ENCODE measurements around the gene RNF227. TPM values are rescaled to one million over a fixed set of nuclear protein-coding genes. Genes with fewer than 3 reads are reported as not detected.

RNF227 gene
- total RNA-seq, 1 experiment from 2014 or later: 1.1 TPM

DNA sequence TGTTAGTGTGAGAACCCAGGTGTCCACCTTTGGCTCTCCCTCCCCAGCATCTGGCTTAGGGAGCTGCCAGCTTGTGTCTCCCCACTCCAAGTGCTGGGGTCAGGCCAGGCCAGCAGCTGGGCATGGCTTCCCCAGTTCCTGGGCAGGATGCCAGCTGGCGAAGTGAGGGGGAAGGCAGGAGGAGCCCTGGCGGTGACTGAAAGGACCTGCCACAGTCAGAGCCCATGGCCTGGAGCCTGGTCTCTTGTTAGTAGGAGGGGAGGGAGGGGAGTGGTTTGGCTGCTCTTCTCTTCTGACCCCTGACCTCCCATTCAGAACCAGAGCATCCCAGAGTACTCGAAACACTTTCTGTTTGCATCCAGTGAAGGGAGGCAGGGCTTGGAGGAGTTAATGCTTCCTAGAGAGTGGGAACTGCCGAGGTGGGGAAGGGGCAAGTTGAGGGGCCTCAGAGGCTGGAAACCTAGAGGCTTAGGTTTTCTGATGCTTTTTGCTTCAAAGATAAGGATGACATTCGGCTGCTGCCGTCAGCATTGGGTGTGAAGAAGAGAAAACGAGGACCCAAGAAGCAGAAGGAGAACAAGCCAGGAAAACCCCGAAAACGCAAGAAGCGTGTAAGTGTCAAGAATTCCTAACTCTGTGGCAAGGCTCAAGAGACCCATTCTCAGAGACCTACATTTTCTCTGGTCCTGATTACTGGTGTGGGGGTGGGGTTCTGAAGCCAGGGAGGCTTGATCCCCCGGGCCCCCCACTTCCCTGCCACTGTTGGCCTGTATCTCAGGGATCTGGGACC, 26.7 kb downstream of the RNF227 start:
- POLR2A ChIA-PET (ENCODE audit: low non-redundant PET): no interaction called here
- H3K27ac ChIP-seq (ENCODE audit: low read depth, low read length, poor library complexity, severe bottlenecking): peak overlapping the region; percentile 94
- H3K27me3 ChIP-seq (replicated peaks; ENCODE audit: insufficient read depth, low read depth, low read length, poor library complexity): no peaks in the 10 kb centered on the region
- BruUV-seq (replicated peaks): no TSS peak
- intact Hi-C loops (cut with micrococcal nuclease; ENCODE audit: unreplicated experiment): loop anchor here (5.0 kb wide), 3 partner anchors 43 to 333 kb away; partner anchors contain the start of genes CNTROB, MPDU1 and TRAPPC1
- no peaks in the 10 kb centered on the region for H3K9me3 ChIP-seq (ENCODE audit: low read depth, low read length, poor library complexity, severe bottlenecking)
- H3K4me1 ChIP-seq (ENCODE audit: insufficient read depth, low read length, poor library complexity, severe bottlenecking): peaks cover 22% of the 10 kb centered on the region
- peaks cover 49% of the 10 kb centered on the region for H3K36me3 ChIP-seq (ENCODE audit: insufficient read depth, low read length, poor library complexity, severe bottlenecking)
- CTCF ChIA-PET: no interaction called here
- no peak for TF ChIP-seq EZH2 (IDR thresholded peaks at IDR 0.05; ENCODE audit: borderline replicate concordance, low read depth, low read length, poor library complexity, severe bottlenecking)
- TF ChIP-seq CTCF (conservative IDR thresholded peaks at IDR 0.05; ENCODE audit: low read depth, low read length): peak; percentile 42
- peak overlapping the region; percentile 52 for H3K4me3 ChIP-seq (ENCODE audit: low read depth, low read length, poor library complexity, severe bottlenecking)
- DNase-seq (ENCODE audit: low spot score): peak; percentile 89

DNA sequence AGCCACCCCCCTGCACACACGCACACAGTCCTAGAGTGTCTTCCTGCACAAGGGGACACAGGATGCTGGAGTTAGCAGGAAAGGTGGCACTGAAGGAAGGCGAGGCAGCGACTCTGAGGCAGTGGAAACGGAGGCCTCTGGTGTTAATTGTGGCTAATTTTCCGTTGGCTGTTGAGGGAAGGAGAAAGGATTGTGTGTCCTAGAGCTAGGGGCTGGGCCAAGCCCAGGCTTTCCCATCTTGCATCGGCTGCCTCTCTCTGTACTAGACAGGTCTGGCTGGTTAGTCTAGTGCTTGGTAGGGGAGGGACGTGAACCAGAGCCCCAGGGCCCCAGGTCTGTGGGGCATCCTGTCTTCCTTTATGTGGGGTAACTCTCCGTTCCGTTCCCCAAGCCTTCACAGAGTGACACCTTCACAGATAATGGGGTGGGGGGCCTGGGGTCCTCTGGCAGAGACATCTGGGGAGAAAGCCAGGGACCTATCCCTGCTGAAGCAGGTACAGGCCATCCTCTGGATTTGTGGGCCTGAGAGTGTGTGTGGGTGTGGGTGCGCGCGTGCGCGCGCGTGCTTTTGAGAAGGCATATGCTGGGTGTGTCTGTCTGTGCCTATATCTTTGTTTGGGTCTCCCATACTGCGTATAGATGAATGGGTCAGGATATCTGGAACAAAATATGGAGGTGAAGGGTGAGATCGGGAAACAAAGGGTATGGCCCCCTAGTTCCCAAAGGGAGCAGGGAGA, 27.7 kb downstream of the RNF227 start, which contains the start of gene CHD3:
Gene CHD3, plus strand, starts transcription at position 606 of the 737 bp plus-strand sequence. CDS start 212 bp downstream, outside the sequence.
- ChIA-PET CTCF (no interaction called here), POLR2A (ENCODE audit: low non-redundant PET) (no interaction called here)
- no TSS peak for BruUV-seq (replicated peaks)
- Histone ChIP-seq H3K27ac (ENCODE audit: low read depth, low read length, poor library complexity, severe bottlenecking) (peak within 1 kb of the TSS; percentile 94), H3K36me3 (ENCODE audit: insufficient read depth, low read length, poor library complexity, severe bottlenecking) (peaks cover 39% of the 10 kb centered on the region), H3K4me3 (ENCODE audit: low read depth, low read length, poor library complexity, severe bottlenecking) (peak within 1 kb of the TSS; percentile 52), H3K27me3 (replicated peaks; ENCODE audit: insufficient read depth, low read depth, low read length, poor library complexity) (no peaks in the 10 kb centered on the region), H3K9me3 (ENCODE audit: low read depth, low read length, poor library complexity, severe bottlenecking) (no peaks in the 10 kb centered on the region), H3K4me1 (ENCODE audit: insufficient read depth, low read length, poor library complexity, severe bottlenecking) (peaks cover 30% of the 10 kb centered on the region)
- intact Hi-C loops (cut with micrococcal nuclease; ENCODE audit: unreplicated experiment): loop anchor here (5.0 kb wide), 3 partner anchors 44 to 334 kb away; partner anchors contain the start of genes CNTROB, MPDU1 and TRAPPC1
- TF ChIP-seq CTCF (conservative IDR thresholded peaks at IDR 0.05; ENCODE audit: low read depth, low read length) (no peak), EZH2 (IDR thresholded peaks at IDR 0.05; ENCODE audit: borderline replicate concordance, low read depth, low read length, poor library complexity, severe bottlenecking) (no peak)
- peak; percentile 10 for DNase-seq (ENCODE audit: low spot score)

GRCh38 chr17:7887482-7888183, 28.5 kb downstream of the RNF227 start:
- peaks cover 37% of the 10 kb centered on the region for H3K4me1 ChIP-seq (ENCODE audit: insufficient read depth, low read length, poor library complexity, severe bottlenecking)
- CTCF ChIA-PET: no interaction called here
- no peaks in the 10 kb centered on the region for H3K9me3 ChIP-seq (ENCODE audit: low read depth, low read length, poor library complexity, severe bottlenecking)
- peak overlapping the region; percentile 87 for H3K4me3 ChIP-seq (ENCODE audit: low read depth, low read length, poor library complexity, severe bottlenecking)
- POLR2A ChIA-PET (ENCODE audit: low non-redundant PET): no interaction called here
- intact Hi-C loops (cut with micrococcal nuclease; ENCODE audit: unreplicated experiment): loop anchor here (5.0 kb wide), 3 partner anchors 45 to 335 kb away; partner anchors contain the start of genes CNTROB, MPDU1 and TRAPPC1
- DNase-seq (ENCODE audit: low spot score): peak; percentile 99
- H3K27ac ChIP-seq (ENCODE audit: low read depth, low read length, poor library complexity, severe bottlenecking): peak overlapping the region; percentile 96
- TF ChIP-seq CTCF (conservative IDR thresholded peaks at IDR 0.05; ENCODE audit: low read depth, low read length): no peak
- no peak for TF ChIP-seq EZH2 (IDR thresholded peaks at IDR 0.05; ENCODE audit: borderline replicate concordance, low read depth, low read length, poor library complexity, severe bottlenecking)
- H3K27me3 ChIP-seq (replicated peaks; ENCODE audit: insufficient read depth, low read depth, low read length, poor library complexity): no peaks in the 10 kb centered on the region
- BruUV-seq (replicated peaks): no TSS peak
- H3K36me3 ChIP-seq (ENCODE audit: insufficient read depth, low read length, poor library complexity, severe bottlenecking): peaks cover 32% of the 10 kb centered on the region

All from A673 (cell line).